ENCODE results near the gene ACP6. TPM values are rescaled to one million over a fixed set of nuclear protein-coding genes. Genes with fewer than 3 reads are reported as not detected.

ACP6 gene
- total RNA-seq, 1 donor from 2014 or later, result 27.6 TPM

- Histone ChIP-seq H3K9me3 (ENCODE audit: low read depth) (no peaks in the 10 kb centered on the region), H3K79me2 (ENCODE audit: low read depth) (no peaks in the 10 kb centered on the region), H3K4me2 (no peak overlapping the region), H3K9ac (no peak overlapping the region), H4K20me1 (ENCODE audit: low read depth) (peaks cover 26% of the 10 kb centered on the region), H3K4me1 (no peaks in the 10 kb centered on the region), H3F3A (ENCODE audit: low read depth) (peaks cover 19% of the 10 kb centered on the region), H2AFZ (replicated peaks) (no peak overlapping the region), H3K27me3 (no peaks in the 10 kb centered on the region), H3K27ac (no peak overlapping the region), H3K36me3 (no peaks in the 10 kb centered on the region), H3K4me3 (no peak overlapping the region)
- Mint-ChIP-seq H3K36me3 (peaks cover 38% of the 10 kb centered on the region), H3K4me3 (no peak overlapping the region), H3K27me3 (ENCODE audit: insufficient read depth, low read depth) (peaks cover 2% of the 10 kb centered on the region), H3K27ac (no peak overlapping the region), H3K4me1 (peaks cover 5% of the 10 kb centered on the region), H3K9me3 (no peaks in the 10 kb centered on the region)
- TF ChIP-seq, protein P1, sequence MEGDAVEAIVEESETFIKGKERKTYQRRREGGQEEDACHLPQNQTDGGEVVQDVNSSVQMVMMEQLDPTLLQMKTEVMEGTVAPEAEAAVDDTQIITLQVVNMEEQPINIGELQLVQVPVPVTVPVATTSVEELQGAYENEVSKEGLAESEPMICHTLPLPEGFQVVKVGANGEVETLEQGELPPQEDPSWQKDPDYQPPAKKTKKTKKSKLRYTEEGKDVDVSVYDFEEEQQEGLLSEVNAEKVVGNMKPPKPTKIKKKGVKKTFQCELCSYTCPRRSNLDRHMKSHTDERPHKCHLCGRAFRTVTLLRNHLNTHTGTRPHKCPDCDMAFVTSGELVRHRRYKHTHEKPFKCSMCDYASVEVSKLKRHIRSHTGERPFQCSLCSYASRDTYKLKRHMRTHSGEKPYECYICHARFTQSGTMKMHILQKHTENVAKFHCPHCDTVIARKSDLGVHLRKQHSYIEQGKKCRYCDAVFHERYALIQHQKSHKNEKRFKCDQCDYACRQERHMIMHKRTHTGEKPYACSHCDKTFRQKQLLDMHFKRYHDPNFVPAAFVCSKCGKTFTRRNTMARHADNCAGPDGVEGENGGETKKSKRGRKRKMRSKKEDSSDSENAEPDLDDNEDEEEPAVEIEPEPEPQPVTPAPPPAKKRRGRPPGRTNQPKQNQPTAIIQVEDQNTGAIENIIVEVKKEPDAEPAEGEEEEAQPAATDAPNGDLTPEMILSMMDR (IDR thresholded peaks at IDR 0.05), result no peak
- TF ChIP-seq EZH2phosphoT487 (IDR thresholded peaks at IDR 0.05) (no peak), EZH2 (IDR thresholded peaks at IDR 0.05) (no peak)
- DNase-seq (ENCODE audit: low spot score), result no peak
These were observed 46.3 kb downstream of the ACP6 start for GRCh38 chr1:147624011-147624410.

DNA sequence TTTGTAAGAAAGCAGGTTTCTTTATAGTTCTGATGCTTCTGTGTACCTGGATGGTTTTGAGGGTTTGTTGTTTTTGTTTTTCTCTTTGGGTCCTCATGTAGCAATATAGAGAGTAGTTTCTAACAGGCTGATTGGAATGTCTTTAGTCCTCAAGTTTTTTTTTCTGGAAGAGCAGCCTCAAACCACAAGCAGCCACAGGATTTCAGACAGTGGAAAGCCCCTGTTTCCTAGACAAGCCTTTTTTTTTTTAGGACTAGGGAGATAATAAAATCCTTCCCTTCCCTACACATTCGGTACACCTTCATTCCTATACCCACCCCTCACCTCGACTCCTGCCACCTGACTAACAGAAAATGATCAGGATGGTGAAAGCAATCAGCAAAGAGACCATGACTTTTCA is 47.6 kb downstream of the ACP6 start:
- Histone ChIP-seq H3K9me3 (ENCODE audit: low read depth) (no peaks in the 10 kb centered on the region), H3K36me3 (peaks cover 3% of the 10 kb centered on the region), H3K4me2 (no peak overlapping the region), H4K20me1 (ENCODE audit: low read depth) (peaks cover 24% of the 10 kb centered on the region), H3K27ac (no peak overlapping the region), H3F3A (ENCODE audit: low read depth) (peaks cover 19% of the 10 kb centered on the region), H3K4me1 (no peaks in the 10 kb centered on the region), H3K79me2 (ENCODE audit: low read depth) (no peaks in the 10 kb centered on the region), H3K27me3 (no peaks in the 10 kb centered on the region), H3K4me3 (no peak overlapping the region), H3K9ac (no peak overlapping the region), H2AFZ (replicated peaks) (no peak overlapping the region)
- H3K36me3 Mint-ChIP-seq, result peaks cover 46% of the 10 kb centered on the region
- no peak overlapping the region for H3K4me3 Mint-ChIP-seq
- TF ChIP-seq, protein P1 (IDR thresholded peaks at IDR 0.05), result no peak
- TF ChIP-seq EZH2 (IDR thresholded peaks at IDR 0.05) (no peak), EZH2phosphoT487 (IDR thresholded peaks at IDR 0.05) (no peak)
- peaks cover 2% of the 10 kb centered on the region for H3K4me1 Mint-ChIP-seq
- no peak overlapping the region for H3K27ac Mint-ChIP-seq
- no peak for DNase-seq (ENCODE audit: low spot score)
- H3K9me3 Mint-ChIP-seq, result no peaks in the 10 kb centered on the region
- H3K27me3 Mint-ChIP-seq (ENCODE audit: insufficient read depth, low read depth), result peaks cover 2% of the 10 kb centered on the region

- peaks cover 9% of the 10 kb centered on the region for H3F3A ChIP-seq (ENCODE audit: low read depth)
- peaks cover 10% of the 10 kb centered on the region for H4K20me1 ChIP-seq (ENCODE audit: low read depth)
- no peak overlapping the region for H3K9ac ChIP-seq
- no peaks in the 10 kb centered on the region for H3K27me3 ChIP-seq
- H3K36me3 ChIP-seq, result peaks cover 21% of the 10 kb centered on the region
- peaks cover 60% of the 10 kb centered on the region for H3K36me3 Mint-ChIP-seq
- no peak overlapping the region for H3K4me2 ChIP-seq
- no peak overlapping the region for H2AFZ ChIP-seq (replicated peaks)
- H3K9me3 Mint-ChIP-seq, result no peaks in the 10 kb centered on the region
- H3K9me3 ChIP-seq (ENCODE audit: low read depth), result no peaks in the 10 kb centered on the region
- no peak overlapping the region for H3K4me3 ChIP-seq
- H3K27me3 Mint-ChIP-seq (ENCODE audit: insufficient read depth, low read depth), result peaks cover 2% of the 10 kb centered on the region
- H3K4me1 ChIP-seq, result no peaks in the 10 kb centered on the region
- no peaks in the 10 kb centered on the region for H3K79me2 ChIP-seq (ENCODE audit: low read depth)
- no peak for DNase-seq (ENCODE audit: low spot score)
- TF ChIP-seq EZH2phosphoT487 (IDR thresholded peaks at IDR 0.05) (no peak), EZH2 (IDR thresholded peaks at IDR 0.05) (no peak)
- TF ChIP-seq, protein P1 (IDR thresholded peaks at IDR 0.05), result no peak
- no peak overlapping the region for H3K27ac Mint-ChIP-seq
- no peak overlapping the region for H3K4me3 Mint-ChIP-seq
- no peak overlapping the region for H3K27ac ChIP-seq
- H3K4me1 Mint-ChIP-seq, result peaks cover under 1% of the 10 kb centered on the region
These were observed 49.8 kb downstream of the ACP6 start for GRCh38 chr1:147620543-147620942.
